ENCODE data around the gene MRPL14. TPM values are rescaled to one million over a fixed set of nuclear protein-coding genes. Genes with fewer than 3 reads are reported as not detected.

MRPL14 gene
- total and polyA plus RNA-seq, 9 of the 15 experiments (the other 6 are each of a cell fraction or from before 2014, with no cell fraction given): 126 to 424 (median 165) TPM

DNA sequence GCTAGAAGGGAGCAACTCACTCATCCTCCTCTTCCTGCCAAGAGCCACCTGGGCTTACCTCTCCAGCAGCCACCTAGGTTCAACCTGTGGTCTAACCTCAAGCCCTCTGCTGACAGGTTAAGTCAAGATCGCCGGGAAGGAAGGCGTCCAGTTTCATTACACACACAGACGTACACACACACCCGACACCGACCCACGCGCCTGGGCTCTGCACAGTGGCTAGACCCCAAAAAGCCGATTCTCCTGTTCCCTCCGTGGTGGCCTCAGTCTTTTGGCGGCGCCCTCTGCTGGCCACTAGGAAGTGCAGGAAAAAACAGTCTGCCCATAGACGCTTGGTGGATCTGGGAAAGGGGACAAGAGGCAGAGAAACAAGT is 52.8 kb downstream of the MRPL14 start (continued):
- TF ChIP-seq, protein P1, sequence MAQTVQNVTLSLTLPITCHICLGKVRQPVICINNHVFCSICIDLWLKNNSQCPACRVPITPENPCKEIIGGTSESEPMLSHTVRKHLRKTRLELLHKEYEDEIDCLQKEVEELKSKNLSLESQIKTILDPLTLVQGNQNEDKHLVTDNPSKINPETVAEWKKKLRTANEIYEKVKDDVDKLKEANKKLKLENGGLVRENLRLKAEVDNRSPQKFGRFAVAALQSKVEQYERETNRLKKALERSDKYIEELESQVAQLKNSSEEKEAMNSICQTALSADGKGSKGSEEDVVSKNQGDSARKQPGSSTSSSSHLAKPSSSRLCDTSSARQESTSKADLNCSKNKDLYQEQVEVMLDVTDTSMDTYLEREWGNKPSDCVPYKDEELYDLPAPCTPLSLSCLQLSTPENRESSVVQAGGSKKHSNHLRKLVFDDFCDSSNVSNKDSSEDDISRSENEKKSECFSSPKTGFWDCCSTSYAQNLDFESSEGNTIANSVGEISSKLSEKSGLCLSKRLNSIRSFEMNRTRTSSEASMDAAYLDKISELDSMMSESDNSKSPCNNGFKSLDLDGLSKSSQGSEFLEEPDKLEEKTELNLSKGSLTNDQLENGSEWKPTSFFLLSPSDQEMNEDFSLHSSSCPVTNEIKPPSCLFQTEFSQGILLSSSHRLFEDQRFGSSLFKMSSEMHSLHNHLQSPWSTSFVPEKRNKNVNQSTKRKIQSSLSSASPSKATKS (CRISPR knock-in tag; IDR thresholded peaks at IDR 0.05): no peak
- no peak for TF ChIP-seq KLF6 (CRISPR knock-in tag; IDR thresholded peaks at IDR 0.05; ENCODE audit: borderline replicate concordance)
- 0 out of 2 replicates have a peak, but pooled peaks have one; percentile 95 for TF ChIP-seq XRCC5 (IDR thresholded peaks at IDR 0.05; ENCODE audit: low read depth, low read length)
- no peak for TF ChIP-seq ZNF3 (CRISPR knock-in tag; IDR thresholded peaks at IDR 0.05)
- TF ChIP-seq SAFB2 (IDR thresholded peaks at IDR 0.05; ENCODE audit: borderline replicate concordance, low read depth, low read length, severe bottlenecking): no peak
- TF ChIP-seq ARHGAP35 (IDR thresholded peaks at IDR 0.05; ENCODE audit: partially characterized antibody): no peak
- no peak for TF ChIP-seq MCM5 (IDR thresholded peaks at IDR 0.05; ENCODE audit: low read depth)
- TF ChIP-seq, protein P2, sequence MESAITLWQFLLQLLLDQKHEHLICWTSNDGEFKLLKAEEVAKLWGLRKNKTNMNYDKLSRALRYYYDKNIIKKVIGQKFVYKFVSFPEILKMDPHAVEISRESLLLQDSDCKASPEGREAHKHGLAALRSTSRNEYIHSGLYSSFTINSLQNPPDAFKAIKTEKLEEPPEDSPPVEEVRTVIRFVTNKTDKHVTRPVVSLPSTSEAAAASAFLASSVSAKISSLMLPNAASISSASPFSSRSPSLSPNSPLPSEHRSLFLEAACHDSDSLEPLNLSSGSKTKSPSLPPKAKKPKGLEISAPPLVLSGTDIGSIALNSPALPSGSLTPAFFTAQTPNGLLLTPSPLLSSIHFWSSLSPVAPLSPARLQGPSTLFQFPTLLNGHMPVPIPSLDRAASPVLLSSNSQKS (CRISPR knock-in tag; IDR thresholded peaks at IDR 0.05): no peak
- no peak for TF ChIP-seq ZNF780A (CRISPR knock-in tag; IDR thresholded peaks at IDR 0.05)
- TF ChIP-seq NR2C2 (CRISPR knock-in tag; IDR thresholded peaks at IDR 0.05): peak; percentile 62; the same call in 1 of the 2 replicates
- TF ChIP-seq NR2C2 (tag; IDR thresholded peaks at IDR 0.05): no peak
- 0 out of 2 replicates have a peak, but pooled peaks have one; percentile 4 for TF ChIP-seq ZNF431 (CRISPR knock-in tag; IDR thresholded peaks at IDR 0.05)
- TF ChIP-seq, protein P3, sequence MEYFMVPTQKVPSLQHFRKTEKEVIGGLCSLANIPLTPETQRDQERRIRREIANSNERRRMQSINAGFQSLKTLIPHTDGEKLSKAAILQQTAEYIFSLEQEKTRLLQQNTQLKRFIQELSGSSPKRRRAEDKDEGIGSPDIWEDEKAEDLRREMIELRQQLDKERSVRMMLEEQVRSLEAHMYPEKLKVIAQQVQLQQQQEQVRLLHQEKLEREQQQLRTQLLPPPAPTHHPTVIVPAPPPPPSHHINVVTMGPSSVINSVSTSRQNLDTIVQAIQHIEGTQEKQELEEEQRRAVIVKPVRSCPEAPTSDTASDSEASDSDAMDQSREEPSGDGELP (CRISPR knock-in tag; IDR thresholded peaks at IDR 0.05; ENCODE audit: borderline replicate concordance): peak; percentile 80
- TF ChIP-seq ELF4 (CRISPR knock-in tag; IDR thresholded peaks at IDR 0.05): 0 out of 2 replicates have a peak, but pooled peaks have one; percentile 63
- no peak for TF ChIP-seq ZNF696 (CRISPR knock-in tag; conservative IDR thresholded peaks at IDR 0.05)
- TF ChIP-seq HDAC6 (IDR thresholded peaks at IDR 0.05; ENCODE audit: low read depth, low read length): no peak
- 0 out of 2 replicates have a peak, but pooled peaks have one; percentile 35 for TF ChIP-seq SMARCA4 (IDR thresholded peaks at IDR 0.05)
- TF ChIP-seq, protein P4, sequence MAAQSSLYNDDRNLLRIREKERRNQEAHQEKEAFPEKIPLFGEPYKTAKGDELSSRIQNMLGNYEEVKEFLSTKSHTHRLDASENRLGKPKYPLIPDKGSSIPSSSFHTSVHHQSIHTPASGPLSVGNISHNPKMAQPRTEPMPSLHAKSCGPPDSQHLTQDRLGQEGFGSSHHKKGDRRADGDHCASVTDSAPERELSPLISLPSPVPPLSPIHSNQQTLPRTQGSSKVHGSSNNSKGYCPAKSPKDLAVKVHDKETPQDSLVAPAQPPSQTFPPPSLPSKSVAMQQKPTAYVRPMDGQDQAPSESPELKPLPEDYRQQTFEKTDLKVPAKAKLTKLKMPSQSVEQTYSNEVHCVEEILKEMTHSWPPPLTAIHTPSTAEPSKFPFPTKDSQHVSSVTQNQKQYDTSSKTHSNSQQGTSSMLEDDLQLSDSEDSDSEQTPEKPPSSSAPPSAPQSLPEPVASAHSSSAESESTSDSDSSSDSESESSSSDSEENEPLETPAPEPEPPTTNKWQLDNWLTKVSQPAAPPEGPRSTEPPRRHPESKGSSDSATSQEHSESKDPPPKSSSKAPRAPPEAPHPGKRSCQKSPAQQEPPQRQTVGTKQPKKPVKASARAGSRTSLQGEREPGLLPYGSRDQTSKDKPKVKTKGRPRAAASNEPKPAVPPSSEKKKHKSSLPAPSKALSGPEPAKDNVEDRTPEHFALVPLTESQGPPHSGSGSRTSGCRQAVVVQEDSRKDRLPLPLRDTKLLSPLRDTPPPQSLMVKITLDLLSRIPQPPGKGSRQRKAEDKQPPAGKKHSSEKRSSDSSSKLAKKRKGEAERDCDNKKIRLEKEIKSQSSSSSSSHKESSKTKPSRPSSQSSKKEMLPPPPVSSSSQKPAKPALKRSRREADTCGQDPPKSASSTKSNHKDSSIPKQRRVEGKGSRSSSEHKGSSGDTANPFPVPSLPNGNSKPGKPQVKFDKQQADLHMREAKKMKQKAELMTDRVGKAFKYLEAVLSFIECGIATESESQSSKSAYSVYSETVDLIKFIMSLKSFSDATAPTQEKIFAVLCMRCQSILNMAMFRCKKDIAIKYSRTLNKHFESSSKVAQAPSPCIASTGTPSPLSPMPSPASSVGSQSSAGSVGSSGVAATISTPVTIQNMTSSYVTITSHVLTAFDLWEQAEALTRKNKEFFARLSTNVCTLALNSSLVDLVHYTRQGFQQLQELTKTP (IDR thresholded peaks at IDR 0.05; ENCODE audit: low read depth in 1 of 2, partially characterized antibody in 2 of 2): peak; percentile 37 to 52
- TF ChIP-seq HOXB6 (CRISPR knock-in tag; IDR thresholded peaks at IDR 0.05; ENCODE audit: borderline replicate concordance): no peak
- TF ChIP-seq ZBTB17 (CRISPR knock-in tag; IDR thresholded peaks at IDR 0.05): no peak
- no peak for TF ChIP-seq HNRNPK (IDR thresholded peaks at IDR 0.05; ENCODE audit: low read depth, low read length, poor library complexity, severe bottlenecking)

Measured in K562 (cell line).